Measurements from ENCODE around the gene GNG3.
"Not testable (repeated sequence)": the region's sequence is repeated elsewhere in the genome, so short reads cannot be mapped to it uniquely, and the experiment has no call there.

Gene GNG3

GRCh38 chr11:62687508-62688396 is 19.7 kb upstream of the GNG3 start:
- DNase-seq (ENCODE audit: low read depth) = no peak

GRCh38 chr11:62688491-62688890 is 19.0 kb upstream of the GNG3 start:
- no peak for DNase-seq (ENCODE audit: low read depth)

- no peak for DNase-seq (ENCODE audit: low read depth)
Observed at GRCh38 chr11:62689421-62690183, 17.9 kb upstream of the GNG3 start, which contains the start of gene LRRN4CL. Gene LRRN4CL, minus strand, starts transcription at chr11:62689530. Its CDS starts 1,022 bp downstream, at chr11:62688508.

GRCh38 chr11:62693624-62694023 is 13.9 kb upstream of the GNG3 start:
- not testable (repeated sequence) for DNase-seq (ENCODE audit: low read depth)

GRCh38 chr11:62694455-62695167 is 12.9 kb upstream of the GNG3 start:
- peak; percentile 59 for DNase-seq (ENCODE audit: low read depth)

GRCh38 chr11:62702246-62702645 is 5.2 kb upstream of the GNG3 start:
- no peak for DNase-seq (ENCODE audit: low read depth)

- not testable (repeated sequence) for DNase-seq (ENCODE audit: low read depth)
Observed at GRCh38 chr11:62703921-62704320, 3.6 kb upstream of the GNG3 start.

GRCh38 chr11:62705413-62705812 is 2.1 kb upstream of the GNG3 start:
- no peak for DNase-seq (ENCODE audit: low read depth)

- DNase-seq (ENCODE audit: low read depth) = peak; percentile 91
Observed at GRCh38 chr11:62705880-62706849, 1.3 kb upstream of the GNG3 start.

GRCh38 chr11:62706850-62707247 is 627 bp upstream of the GNG3 start:
- no peak for DNase-seq (ENCODE audit: low read depth)

- DNase-seq (ENCODE audit: low read depth) = no peak
Observed at GRCh38 chr11:62708392-62708791, 916 bp downstream of the GNG3 start.

GRCh38 chr11:62708793-62709192 is 1.3 kb downstream of the GNG3 start:
- no peak for DNase-seq (ENCODE audit: low read depth)

GRCh38 chr11:62709247-62710000 is 1.9 kb downstream of the GNG3 start:
- peak; percentile 91 for DNase-seq (ENCODE audit: low read depth)

GRCh38 chr11:62710001-62710345 is 2.5 kb downstream of the GNG3 start:
- DNase-seq (ENCODE audit: low read depth) = no peak

GRCh38 chr11:62712276-62712812 is 4.9 kb downstream of the GNG3 start:
- no peak for DNase-seq (ENCODE audit: low read depth)

- DNase-seq (ENCODE audit: low read depth) = no peak
Observed at GRCh38 chr11:62712861-62713260, 5.4 kb downstream of the GNG3 start.

- no peak for DNase-seq (ENCODE audit: low read depth)
Observed at GRCh38 chr11:62713343-62713742, 5.9 kb downstream of the GNG3 start.

GRCh38 chr11:62715150-62716130 is 8.0 kb downstream of the GNG3 start:
- DNase-seq (ENCODE audit: low read depth) = no peak

GRCh38 chr11:62716206-62716605 is 8.7 kb downstream of the GNG3 start:
- no peak for DNase-seq (ENCODE audit: low read depth)
